BLaER1 treated with 17β-estradiol and CSF1 and Interleukin-3, amounts not matched to agents 10 nM and 100 nM (cell line): Measurements from ENCODE around the gene LSM10.

ENCODE experiments used
- H3K27ac ChIP-seq, 11 experiments: shearing (Covaris generic); formaldehyde crosslinking; 2 replicates each; pipeline ENCODE4 v1.8.1; 2022
- H3K27me3 ChIP-seq, 11 experiments: shearing (Covaris generic); formaldehyde crosslinking; 2 replicates each; pipeline ENCODE4 v1.8.1; 2022
- H3K36me3 ChIP-seq, 11 experiments: shearing (Covaris generic); formaldehyde crosslinking; 2 replicates each; pipeline ENCODE4 v1.8.1; 2022
- H3K4me1 ChIP-seq, 10 experiments: shearing (Covaris generic); formaldehyde crosslinking; 2 replicates each; pipeline ENCODE4 v1.8.1; 2022
- H3K4me2 ChIP-seq, 11 experiments: shearing (Covaris generic); formaldehyde crosslinking; 2 replicates each; pipeline ENCODE4 v1.8.1; 2022
- H3K4me3 ChIP-seq, 10 experiments: shearing (Covaris generic); formaldehyde crosslinking; 2 replicates each; pipeline ENCODE4 v1.8.1; 2022
- H3K9ac ChIP-seq, 11 experiments: shearing (Covaris generic); formaldehyde crosslinking; 2 replicates each; pipeline ENCODE4 v1.8.1; 2022
- H3K9me3 ChIP-seq, 11 experiments: shearing (Covaris generic); formaldehyde crosslinking; replicated peaks in 1 of 11; 2 replicates each; pipeline ENCODE4 v1.8.1; 2022
- H4K20me1 ChIP-seq, 11 experiments: shearing (Covaris generic); formaldehyde crosslinking; 2 replicates each; pipeline ENCODE4 v1.8.1; 2022
- Cebpa-rat ChIP-seq, 11 experiments: shearing (Covaris generic); IDR thresholded peaks; 2 replicates each; pipeline ENCODE4 v1.8.1; 2022

Gene LSM10

GRCh38 chr1:36383240-36383639, 14.5 kb downstream of the LSM10 start:
- H3K9ac ChIP-seq, result peak overlapping the region in 3 of 11 experiments; percentile 15 to 91 (median 89); a peak in 4 of 22 replicates
- H3K4me3 ChIP-seq, result peak overlapping the region in 3 of 10 experiments; percentile 10 to 97 (median 97); a peak in 2 of 20 replicates
- TF ChIP-seq Cebpa-rat (IDR thresholded peaks at IDR 0.05), result no peak
- H3K27me3 ChIP-seq, result no peaks in the 10 kb centered on the region
- H3K36me3 ChIP-seq, result peaks cover 0 to 46% (median 5%) of the 10 kb centered on the region in 11 experiments; a peak in 9 of 22 replicates
- H3K4me2 ChIP-seq, result peak overlapping the region in 9 of 11 experiments; percentile 28 to 99 (median 95); a peak in 17 of 22 replicates
- H4K20me1 ChIP-seq, result peaks cover 19 to 72% (median 61%) of the 10 kb centered on the region in 11 experiments; a peak in 20 of 22 replicates
- H3K4me1 ChIP-seq, result peaks cover 50 to 81% (median 59%) of the 10 kb centered on the region in 10 experiments
- no peak overlapping the region for H3K27ac ChIP-seq
- no peaks in the 10 kb centered on the region for H3K9me3 ChIP-seq

DNA sequence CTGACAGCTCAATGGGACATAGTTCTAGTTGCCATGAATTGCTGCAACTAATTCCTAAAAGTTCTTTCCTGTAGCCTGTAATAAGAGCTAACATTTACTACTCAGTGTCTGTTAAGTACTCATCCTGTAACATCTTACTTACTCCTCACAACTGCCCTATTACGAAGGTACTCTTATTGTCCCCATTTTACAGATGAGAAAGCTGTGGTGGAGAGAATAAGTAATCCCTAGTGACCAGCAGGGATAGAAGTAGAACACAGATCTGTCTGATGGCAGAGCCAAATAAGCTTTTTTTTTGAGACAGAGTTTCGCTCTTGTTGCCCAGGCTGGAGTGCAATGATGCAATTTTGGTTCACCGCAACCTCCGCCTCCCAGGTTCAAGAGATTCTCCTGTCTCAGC, 15.0 kb downstream of the LSM10 start:
- Histone ChIP-seq H3K27ac (no peak overlapping the region), H3K9me3 (no peaks in the 10 kb centered on the region), H3K4me1 (peaks cover 50 to 81% (median 60%) of the 10 kb centered on the region in 10 experiments), H3K27me3 (no peaks in the 10 kb centered on the region), H3K4me3 (no peak overlapping the region), H3K4me2 (peak overlapping the region in 7 of 11 experiments; percentile 28 to 99 (median 95); a peak in 9 of 22 replicates), H4K20me1 (peaks cover 19 to 78% (median 61%) of the 10 kb centered on the region in 11 experiments; a peak in 20 of 22 replicates), H3K36me3 (peaks cover 0 to 51% (median 10%) of the 10 kb centered on the region in 11 experiments; a peak in 13 of 22 replicates), H3K9ac (peak overlapping the region in 1 of 11 experiments; percentile 91; a peak in 2 of 22 replicates)
- no peak for TF ChIP-seq Cebpa-rat (IDR thresholded peaks at IDR 0.05)

DNA sequence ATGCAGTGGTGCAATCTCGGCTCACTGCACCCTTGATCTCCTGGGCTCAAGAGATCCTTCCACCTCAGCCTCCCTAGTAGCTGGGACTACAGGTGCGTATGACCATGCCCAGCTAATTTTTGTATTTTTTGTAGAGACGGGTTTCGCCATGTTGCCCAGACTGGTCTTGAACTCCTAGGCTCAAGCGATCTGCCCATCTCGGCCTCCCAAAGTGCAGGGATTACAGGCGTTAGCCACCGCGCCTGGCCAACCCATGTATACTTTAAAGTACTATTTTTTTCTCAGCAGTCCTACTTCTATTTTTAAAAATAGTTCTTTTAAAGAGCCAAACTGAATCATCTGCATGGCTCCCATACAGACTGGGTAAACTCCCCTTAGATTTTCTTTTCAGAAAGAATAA, 15.5 kb downstream of the LSM10 start:
- no peak overlapping the region for H3K4me3 ChIP-seq
- no peak overlapping the region; a peak in 1 of 22 replicates for H3K9ac ChIP-seq
- H3K27ac ChIP-seq, result no peak overlapping the region
- TF ChIP-seq Cebpa-rat (IDR thresholded peaks at IDR 0.05), result no peak
- H3K27me3 ChIP-seq, result no peaks in the 10 kb centered on the region
- no peaks in the 10 kb centered on the region for H3K9me3 ChIP-seq
- peaks cover 49 to 81% (median 58%) of the 10 kb centered on the region in 10 experiments for H3K4me1 ChIP-seq
- H3K4me2 ChIP-seq, result peak overlapping the region in 3 of 11 experiments; percentile 90 to 96 (median 95); a peak in 4 of 22 replicates
- H4K20me1 ChIP-seq, result peaks cover 19 to 81% (median 61%) of the 10 kb centered on the region in 11 experiments; a peak in 20 of 22 replicates
- H3K36me3 ChIP-seq, result peaks cover 0 to 54% (median 12%) of the 10 kb centered on the region in 11 experiments; a peak in 13 of 22 replicates

DNA sequence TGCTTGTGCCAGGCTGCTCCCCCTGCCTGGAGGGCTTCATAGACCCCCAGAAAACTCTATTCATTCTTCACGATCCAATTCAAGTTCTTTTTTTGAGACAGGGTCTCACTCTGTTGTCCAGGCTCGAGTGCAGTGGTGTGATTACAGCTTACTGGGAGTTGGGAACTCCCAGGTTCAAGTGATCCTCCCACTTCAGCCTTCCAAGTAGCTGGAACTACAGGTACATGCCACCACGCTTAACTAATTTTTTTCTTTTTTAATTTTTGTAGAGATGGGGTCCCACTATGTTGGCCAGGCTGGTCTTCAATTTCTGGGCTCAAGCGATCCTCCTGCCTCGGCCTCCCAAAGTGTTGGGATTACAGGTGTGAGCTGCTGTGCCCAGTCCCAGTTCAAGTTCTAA, 16.3 kb downstream of the LSM10 start:
- Histone ChIP-seq H3K4me2 (peak overlapping the region in 2 of 11 experiments; percentile 63 to 95; a peak in 5 of 22 replicates), H3K4me3 (no peak overlapping the region), H3K4me1 (peaks cover 42 to 83% (median 51%) of the 10 kb centered on the region in 10 experiments), H3K27me3 (no peaks in the 10 kb centered on the region), H3K36me3 (peaks cover 0 to 60% (median 12%) of the 10 kb centered on the region in 11 experiments; a peak in 13 of 22 replicates), H4K20me1 (peaks cover 19 to 90% (median 61%) of the 10 kb centered on the region in 11 experiments; a peak in 20 of 22 replicates), H3K9ac (peak overlapping the region in 2 of 11 experiments; percentile 55 to 62; a peak in 1 of 22 replicates), H3K9me3 (no peaks in the 10 kb centered on the region), H3K27ac (no peak overlapping the region)
- no peak for TF ChIP-seq Cebpa-rat (IDR thresholded peaks at IDR 0.05)

DNA sequence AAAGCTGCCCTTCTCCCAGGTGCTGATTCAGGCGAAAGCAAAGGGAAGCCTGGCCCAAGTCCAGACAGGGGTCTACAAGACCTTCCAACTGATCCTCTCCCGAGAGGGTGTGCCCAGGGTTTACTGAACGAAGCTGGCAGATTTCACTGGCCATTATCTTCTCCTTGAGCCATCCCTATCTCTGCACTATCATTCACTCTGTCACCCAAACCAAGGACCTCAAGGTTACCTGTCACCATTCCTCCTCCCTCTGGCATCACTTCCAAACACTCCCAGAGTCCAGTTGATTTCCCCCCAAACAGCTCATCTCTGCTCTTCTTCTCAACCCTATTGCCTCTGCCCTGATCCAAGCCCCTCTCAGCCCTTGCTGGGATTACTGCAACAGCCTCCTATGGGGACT, 16.9 kb downstream of the LSM10 start:
- peaks cover 19 to 96% (median 61%) of the 10 kb centered on the region in 11 experiments; a peak in 20 of 22 replicates for H4K20me1 ChIP-seq
- peak overlapping the region in 3 of 11 experiments; percentile 34 to 95 (median 63); a peak in 6 of 22 replicates for H3K4me2 ChIP-seq
- no peak for TF ChIP-seq Cebpa-rat (IDR thresholded peaks at IDR 0.05)

GRCh38 chr1:36380143-36380619, 17.5 kb downstream of the LSM10 start:
- Histone ChIP-seq H3K4me2 (peak overlapping the region in 3 of 11 experiments; percentile 34 to 95 (median 63); a peak in 6 of 22 replicates), H3K4me1 (peaks cover 43 to 95% (median 63%) of the 10 kb centered on the region in 10 experiments), H3K36me3 (peaks cover 0 to 66% (median 12%) of the 10 kb centered on the region in 11 experiments; a peak in 13 of 22 replicates), H3K4me3 (no peak overlapping the region), H4K20me1 (peaks cover 19 to 98% (median 61%) of the 10 kb centered on the region in 11 experiments; a peak in 20 of 22 replicates), H3K27ac (peak overlapping the region in 3 of 11 experiments; percentile 4 to 47 (median 32); a peak in 3 of 22 replicates), H3K9ac (peak overlapping the region in 5 of 11 experiments; percentile 24 to 62 (median 32); a peak in 7 of 22 replicates), H3K27me3 (no peaks in the 10 kb centered on the region), H3K9me3 (no peaks in the 10 kb centered on the region)
- TF ChIP-seq Cebpa-rat (IDR thresholded peaks at IDR 0.05), result no peak

More for the DNA sequence above, 16.9 kb downstream of the LSM10 start:
- H3K4me3 ChIP-seq, result no peak overlapping the region
- peaks cover 38 to 89% (median 57%) of the 10 kb centered on the region in 10 experiments for H3K4me1 ChIP-seq
- peak overlapping the region in 4 of 11 experiments; percentile 24 to 62 (median 42); a peak in 6 of 22 replicates for H3K9ac ChIP-seq
- H3K27ac ChIP-seq, result peak overlapping the region in 3 of 11 experiments; percentile 4 to 47 (median 32); a peak in 2 of 22 replicates
- peaks cover 0 to 66% (median 12%) of the 10 kb centered on the region in 11 experiments; a peak in 13 of 22 replicates for H3K36me3 ChIP-seq
- no peaks in the 10 kb centered on the region for H3K27me3 ChIP-seq
- H3K9me3 ChIP-seq, result no peaks in the 10 kb centered on the region

GRCh38 chr1:36377791-36378492, 19.8 kb downstream of the LSM10 start:
- H3K27ac ChIP-seq, result peak overlapping the region in 10 of 11 experiments; percentile 1 to 55 (median 40); a peak in 16 of 22 replicates
- H3K4me2 ChIP-seq, result peak overlapping the region; percentile 43 to 95 (median 60); a peak in 21 of 22 replicates

DNA sequence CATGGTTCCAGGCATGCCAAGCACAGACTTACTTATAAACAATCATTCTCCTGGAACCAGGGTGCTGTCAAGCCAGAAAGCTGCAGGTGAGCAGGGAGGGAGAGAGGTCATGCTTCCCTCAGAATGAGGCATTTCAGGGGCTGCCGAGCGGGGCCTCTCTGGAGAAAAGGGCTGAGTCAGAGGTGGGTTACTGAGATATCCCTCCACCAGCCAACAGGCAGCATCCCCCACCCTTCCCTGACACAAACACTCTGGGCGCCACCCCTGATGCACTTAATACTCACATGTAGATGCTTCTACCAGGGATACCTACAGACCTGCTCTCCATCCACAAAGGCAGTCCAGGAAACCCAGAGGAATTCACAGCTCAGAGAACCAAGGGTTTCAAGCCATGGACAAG, 25.1 kb downstream of the LSM10 start:
- Histone ChIP-seq H3K27me3 (no peaks in the 10 kb centered on the region), H4K20me1 (peaks cover 0 to 77% (median 19%) of the 10 kb centered on the region in 11 experiments; a peak in 14 of 22 replicates), H3K36me3 (peaks cover 0 to 31% (median 9%) of the 10 kb centered on the region in 11 experiments; a peak in 13 of 22 replicates), H3K9me3 (no peaks in the 10 kb centered on the region), H3K4me2 (peak overlapping the region; percentile 84 to 99 (median 95)), H3K4me1 (peaks cover 80 to 100% (median 89%) of the 10 kb centered on the region in 10 experiments), H3K9ac (peak overlapping the region; percentile 55 to 79 (median 73); a peak in 20 of 22 replicates), H3K4me3 (peak overlapping the region in 2 of 10 experiments; percentile 44 to 63; a peak in 4 of 20 replicates), H3K27ac (peak overlapping the region; percentile 62 to 89 (median 80); a peak in 21 of 22 replicates)
- TF ChIP-seq Cebpa-rat (IDR thresholded peaks at IDR 0.05), result no peak

More at GRCh38 chr1:36377791-36378492, 19.8 kb downstream of the LSM10 start:
- Histone ChIP-seq H3K36me3 (peaks cover 0 to 60% (median 12%) of the 10 kb centered on the region in 11 experiments; a peak in 14 of 22 replicates), H4K20me1 (peaks cover 13 to 98% (median 49%) of the 10 kb centered on the region in 11 experiments; a peak in 20 of 22 replicates), H3K4me3 (no peak overlapping the region; a peak in 1 of 20 replicates), H3K27me3 (no peaks in the 10 kb centered on the region), H3K9me3 (no peaks in the 10 kb centered on the region), H3K4me1 (peaks cover 45 to 100% (median 66%) of the 10 kb centered on the region in 10 experiments), H3K9ac (peak overlapping the region in 4 of 11 experiments; percentile 2 to 35 (median 16); a peak in 5 of 22 replicates)
- no peak for TF ChIP-seq Cebpa-rat (IDR thresholded peaks at IDR 0.05)
